Kidney glomerular epithelial cell (primary cell): ENCODE measurements around the gene TBCD.

Experiments used
- DNase-seq: peaks from one replicate; lab custom pipeline; 2025; lab: John Stamatoyannopoulos, UW

Gene TBCD

DNA sequence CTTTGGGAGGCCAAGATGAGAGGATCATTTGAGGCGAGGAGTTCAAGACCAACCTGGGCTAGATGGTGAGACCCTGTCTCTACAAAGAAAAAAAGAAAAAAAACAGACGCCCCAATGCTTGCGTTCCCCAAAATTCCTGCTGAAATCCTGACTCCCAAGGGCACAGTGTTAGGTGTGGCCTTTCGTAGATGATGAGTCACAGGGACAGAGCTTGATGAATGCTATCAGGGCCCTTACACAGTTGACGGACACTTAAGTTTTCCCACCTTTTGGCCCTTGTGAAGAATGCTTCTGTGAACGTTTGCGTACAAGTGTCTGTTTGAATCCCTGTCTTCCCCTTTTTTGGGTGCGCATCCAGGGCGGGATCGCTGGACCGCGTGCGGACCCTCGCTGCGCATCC, 104.5 kb downstream of the TBCD start:
- no peak for DNase-seq

GRCh38 chr17:82858376-82859126, 106.7 kb downstream of the TBCD start:
- no peak for DNase-seq

- peak; percentile 73 for DNase-seq
Measured at GRCh38 chr17:82859431-82860403, 107.9 kb downstream of the TBCD start.

- no peak for DNase-seq
Measured at GRCh38 chr17:82860606-82861392, 108.9 kb downstream of the TBCD start.

- DNase-seq = no peak
Measured at GRCh38 chr17:82861393-82861775, 109.5 kb downstream of the TBCD start.

- DNase-seq = no peak
Measured at GRCh38 chr17:82862191-82862590, 110.3 kb downstream of the TBCD start.

- no peak for DNase-seq
Measured at GRCh38 chr17:82862737-82863382, 111.0 kb downstream of the TBCD start.

DNA sequence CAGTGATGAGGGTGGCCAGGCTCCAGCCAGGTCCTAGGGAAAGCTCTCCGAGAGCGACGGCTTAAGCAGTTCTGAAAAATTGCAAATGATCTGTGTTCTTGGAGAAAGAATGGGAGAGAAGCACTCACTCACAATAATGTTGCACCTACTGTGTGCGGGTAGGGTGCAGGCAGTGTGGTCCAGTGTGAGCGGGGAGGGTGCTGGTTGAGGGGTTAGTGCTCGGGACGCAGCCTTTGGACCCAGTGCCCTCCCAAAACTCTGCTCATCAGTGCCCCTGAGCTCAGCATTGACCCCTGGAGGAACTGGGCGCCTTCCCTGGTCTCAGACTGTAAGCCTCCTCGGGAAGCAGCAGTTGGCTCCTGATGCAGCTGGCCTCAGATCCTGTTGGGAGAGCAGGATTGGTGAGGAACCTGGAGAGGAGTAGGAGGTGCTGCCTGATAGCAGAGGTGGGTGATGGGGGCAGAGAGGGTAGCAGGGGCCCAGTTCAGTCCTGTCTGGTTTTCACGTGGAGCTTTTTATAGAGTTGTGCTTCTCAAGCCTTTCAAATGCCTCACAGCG, 111.6 kb downstream of the TBCD start:
- DNase-seq = no peak

DNA sequence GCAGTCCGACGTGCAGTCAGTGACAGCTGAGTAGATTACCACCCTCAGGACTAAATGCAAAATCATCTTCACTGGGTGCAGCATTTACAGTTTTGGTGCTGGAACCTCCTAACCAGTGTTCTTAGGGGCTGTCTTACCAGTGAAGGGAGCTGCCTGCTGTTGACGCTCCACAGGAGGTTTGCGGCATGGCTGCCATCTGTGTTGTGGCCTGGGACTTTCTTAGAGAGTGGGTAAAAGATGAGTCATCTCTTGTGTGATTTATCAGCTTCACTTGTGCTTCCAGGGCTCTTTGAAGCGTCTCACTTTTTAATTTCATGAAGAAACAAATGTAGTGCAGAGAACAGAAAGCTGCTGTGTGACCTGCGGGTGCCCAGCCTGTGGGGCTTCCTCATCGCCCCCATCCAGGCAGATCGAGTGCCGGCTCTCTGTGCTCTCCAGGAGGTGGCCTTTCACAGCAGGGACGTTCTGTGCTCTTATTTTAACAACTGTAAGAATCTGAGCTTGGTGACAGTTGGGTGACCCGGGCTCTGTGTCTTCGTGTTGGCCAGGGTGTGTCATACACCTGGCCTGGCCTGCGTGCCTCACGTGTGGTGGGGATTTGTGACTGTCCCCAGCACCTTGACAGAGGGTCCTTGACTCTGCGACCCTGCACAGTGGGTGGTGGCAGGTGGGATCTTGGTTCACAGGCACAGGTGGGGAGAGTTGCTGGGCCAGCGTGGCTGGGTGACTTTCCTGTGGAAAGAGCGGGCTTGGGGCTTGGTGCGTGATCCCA, 112.3 kb downstream of the TBCD start:
- peak; percentile 54 for DNase-seq

DNA sequence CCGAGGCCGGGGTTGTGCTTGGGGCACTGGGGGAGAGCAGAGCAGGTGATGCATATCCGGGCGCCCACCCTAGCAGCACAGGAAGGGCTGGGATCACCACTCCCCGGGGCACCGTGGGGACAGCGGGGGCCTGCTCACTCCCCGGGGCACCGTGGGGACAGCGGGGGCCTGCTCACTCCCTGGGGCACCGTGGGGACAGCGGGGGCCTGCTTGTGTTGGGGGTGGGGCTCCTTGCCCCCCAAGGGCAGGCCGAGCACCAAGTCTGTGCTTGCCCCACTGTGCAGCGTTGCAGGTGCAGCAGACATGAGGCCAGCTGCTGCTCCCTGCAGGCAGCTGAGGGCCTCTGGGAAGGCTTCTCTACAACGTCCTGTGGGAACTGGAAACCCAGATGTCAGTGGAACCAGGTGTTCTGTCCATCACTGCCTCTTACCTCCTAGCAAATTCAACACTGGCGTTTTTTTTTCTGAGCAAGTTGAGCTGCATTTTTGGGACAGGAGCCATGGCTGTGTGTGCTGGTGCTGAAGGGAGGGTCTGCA, 112.9 kb downstream of the TBCD start:
- no peak for DNase-seq

- DNase-seq = no peak
Measured at GRCh38 chr17:82865274-82865673, 113.4 kb downstream of the TBCD start.

GRCh38 chr17:82865774-82866395, 114.0 kb downstream of the TBCD start:
- DNase-seq = no peak

DNA sequence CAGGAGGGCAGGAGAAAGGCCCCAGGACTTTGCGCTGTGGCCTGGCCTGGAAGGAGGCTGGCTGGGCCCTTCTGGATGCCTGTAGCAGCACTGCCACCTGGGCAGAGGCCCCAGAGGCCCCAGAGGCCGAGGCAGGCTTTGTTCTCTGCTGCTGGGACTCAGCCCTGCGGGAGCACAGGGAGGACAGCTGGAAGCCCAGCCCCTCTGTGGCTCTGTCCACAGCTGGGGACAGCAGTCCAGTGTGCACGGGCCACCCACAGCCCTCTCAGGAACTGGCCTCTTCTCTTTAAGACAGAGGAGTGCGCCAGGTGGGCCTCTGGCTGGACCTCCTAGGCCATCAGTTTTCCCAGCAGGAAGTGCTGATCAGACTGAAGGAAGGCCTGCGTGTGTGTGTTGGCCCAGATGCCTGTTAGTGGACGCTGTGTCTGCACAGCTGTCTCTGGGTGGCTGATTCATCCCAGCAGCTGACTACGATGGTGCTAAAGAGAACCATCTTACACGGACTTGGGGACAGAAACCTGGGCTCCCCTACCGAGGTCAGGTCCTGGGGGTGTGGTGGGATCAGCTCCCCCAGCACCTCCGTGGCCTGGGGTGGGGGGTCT, 114.8 kb downstream of the TBCD start:
- DNase-seq = no peak

DNA sequence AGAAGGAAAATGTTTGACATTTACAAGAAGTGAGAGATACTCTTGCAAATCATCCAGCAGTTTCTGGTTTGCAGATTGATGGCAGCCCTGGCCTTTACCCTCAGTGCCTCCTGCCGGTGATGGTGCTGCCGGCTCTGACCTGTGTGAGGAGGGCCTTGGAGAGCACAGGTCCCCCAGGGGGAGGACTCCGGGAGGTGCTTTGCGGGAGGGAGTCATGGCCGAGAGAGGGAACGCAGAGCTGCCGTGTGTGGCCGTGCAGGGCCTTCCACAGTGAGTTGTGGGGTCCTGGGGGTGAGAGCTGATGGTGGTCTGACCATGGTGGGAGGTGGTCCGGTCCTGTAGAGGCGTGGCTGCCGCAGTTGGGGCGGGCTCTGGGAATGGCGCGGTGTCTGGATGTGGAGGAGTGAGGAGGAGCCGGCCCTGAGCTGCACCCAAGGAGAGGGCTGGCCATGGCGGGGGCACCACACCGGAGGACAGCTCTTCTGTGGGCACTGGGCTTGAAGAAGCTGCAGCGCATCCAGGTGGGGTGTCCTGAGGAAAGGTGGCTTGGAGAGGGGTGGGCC, 116.0 kb downstream of the TBCD start:
- no peak for DNase-seq

DNA sequence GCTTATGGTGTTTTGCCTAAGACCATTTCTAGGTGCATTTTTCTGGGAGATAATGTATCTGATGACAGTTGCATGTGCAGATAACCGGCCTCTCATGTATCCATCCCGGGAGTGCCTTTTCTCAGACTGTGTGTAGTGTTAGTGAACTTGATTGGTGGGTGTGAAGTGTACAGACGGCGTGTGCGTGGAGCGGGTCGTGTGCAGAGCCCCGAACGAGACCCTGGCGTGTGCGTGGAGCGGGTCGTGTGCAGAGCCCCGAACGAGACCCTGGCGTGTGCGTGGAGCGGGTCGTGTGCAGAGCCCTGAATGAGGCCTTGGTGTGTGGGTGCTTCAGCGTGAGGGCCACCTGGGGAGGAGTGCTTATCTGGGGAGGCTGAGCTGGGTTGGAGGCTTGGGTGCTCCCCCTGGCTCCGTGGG, 116.9 kb downstream of the TBCD start:
- DNase-seq = no peak

- no peak for DNase-seq
Measured at GRCh38 chr17:82869536-82869935, 117.7 kb downstream of the TBCD start.

- DNase-seq = no peak
Measured at GRCh38 chr17:82870091-82870491, 118.2 kb downstream of the TBCD start.

DNA sequence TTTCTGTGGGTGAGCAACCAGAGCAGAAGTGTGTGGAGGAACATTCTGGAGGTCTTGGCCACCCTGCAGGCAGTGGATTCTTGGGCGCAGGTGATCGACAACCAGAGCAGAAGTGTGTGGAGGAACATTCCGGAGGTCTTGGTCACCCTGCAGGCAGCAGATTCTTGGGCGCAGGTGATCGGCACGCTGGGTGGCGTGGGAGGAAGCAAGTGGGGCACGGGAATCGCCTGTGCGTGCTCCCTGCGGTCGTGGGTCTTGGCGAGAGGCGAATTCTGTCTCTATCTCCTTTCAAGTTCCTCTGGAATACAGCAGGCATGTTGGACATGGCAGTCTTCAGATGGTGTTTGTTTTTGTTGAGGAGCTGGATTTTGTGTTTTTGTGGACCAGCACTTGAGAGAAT, 118.7 kb downstream of the TBCD start:
- no peak for DNase-seq
